HG02678 (cell line): ENCODE results near the gene LAMB1.
"Not testable (repeated sequence)": the region's sequence is repeated elsewhere in the genome, so short reads cannot be mapped to it uniquely, and the experiment has no call there.

Experiments
- ATAC-seq: cut with Tn5 transposase; IDR thresholded peaks from one replicate; pipeline ENCODE4 v1.9.1; 2021; ENCODE audit warnings: mild to moderate bottlenecking, moderate library complexity; ENCODE audit not compliant: unreplicated experiment

Gene LAMB1

DNA sequence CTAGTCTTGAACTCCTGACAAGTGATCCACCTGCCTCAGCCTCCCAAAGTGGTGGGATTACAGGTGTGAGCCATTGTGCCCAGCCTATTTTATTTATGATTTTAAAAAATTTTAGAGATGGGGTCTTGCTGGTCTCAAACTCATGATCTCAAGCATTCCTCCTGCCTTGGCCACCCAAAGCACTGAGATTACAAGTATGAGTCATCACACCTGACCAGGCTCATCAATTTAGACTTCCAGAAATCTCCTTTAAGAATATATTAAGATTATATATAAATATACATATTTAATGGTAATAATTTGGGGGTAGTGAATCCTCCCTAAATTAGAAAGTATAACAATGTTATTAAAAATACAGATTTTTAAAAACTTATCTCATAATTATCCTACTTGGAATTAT is 29.1 kb downstream of the LAMB1 start:
- ATAC-seq: no peak

DNA sequence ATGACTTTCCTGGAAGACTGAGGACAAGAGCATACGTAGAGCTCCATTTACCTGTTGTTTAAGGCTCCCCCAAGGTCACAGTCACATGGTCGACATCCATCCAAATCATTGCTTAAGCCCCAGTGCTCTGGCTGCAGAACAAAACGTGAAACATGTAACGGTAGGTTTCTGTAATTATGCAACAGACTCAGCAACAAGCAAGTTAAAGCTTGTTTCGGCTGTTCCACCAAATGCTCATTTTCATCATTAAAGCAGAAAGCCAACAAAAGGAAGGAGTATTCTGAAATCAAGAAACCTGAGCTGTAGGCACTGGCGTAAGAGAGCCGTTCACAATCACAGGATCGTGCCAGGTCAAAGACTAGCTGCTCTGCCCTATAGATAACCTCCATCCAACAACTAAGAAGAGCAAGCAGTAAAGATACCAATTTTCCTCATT is 30.0 kb downstream of the LAMB1 start:
- no peak for ATAC-seq

DNA sequence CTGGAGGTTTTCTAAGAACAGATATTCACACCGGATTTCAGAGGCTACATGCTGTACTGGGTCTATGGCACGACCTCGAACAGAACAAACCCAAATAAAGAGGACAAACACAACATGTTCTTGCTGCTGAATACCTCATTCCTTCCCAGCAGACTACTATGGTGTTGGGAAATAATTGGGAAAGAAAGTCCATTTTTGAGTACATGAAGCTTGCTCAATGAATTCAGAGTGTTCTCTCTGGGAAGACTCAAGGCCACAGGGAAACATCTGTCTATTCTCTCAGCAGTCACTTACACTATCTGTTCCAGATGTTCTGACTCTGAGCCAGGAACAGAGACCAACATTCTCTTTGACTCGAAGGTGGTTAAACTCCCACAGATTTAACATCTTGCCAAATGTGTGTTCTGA is 30.9 kb downstream of the LAMB1 start:
- no peak for ATAC-seq

DNA sequence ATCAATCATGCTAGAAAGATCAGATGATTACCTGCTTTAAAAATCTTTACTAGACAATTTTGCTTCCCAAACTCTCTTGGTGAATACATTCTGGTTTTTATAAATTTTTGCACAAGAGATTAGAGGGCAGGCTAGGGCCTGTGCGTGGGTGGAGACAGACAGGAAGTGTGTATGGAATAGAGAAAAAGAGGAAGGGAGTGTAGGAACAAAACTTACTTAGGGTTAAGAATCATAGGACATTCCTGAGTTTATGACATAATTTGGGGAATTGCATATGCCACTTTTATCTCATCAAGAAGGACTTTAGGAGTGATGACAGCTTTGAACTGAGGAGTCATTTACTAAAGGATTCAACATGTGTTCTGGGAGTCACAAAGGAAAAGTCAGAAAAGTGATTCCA is 31.3 kb downstream of the LAMB1 start:
- no peak for ATAC-seq

DNA sequence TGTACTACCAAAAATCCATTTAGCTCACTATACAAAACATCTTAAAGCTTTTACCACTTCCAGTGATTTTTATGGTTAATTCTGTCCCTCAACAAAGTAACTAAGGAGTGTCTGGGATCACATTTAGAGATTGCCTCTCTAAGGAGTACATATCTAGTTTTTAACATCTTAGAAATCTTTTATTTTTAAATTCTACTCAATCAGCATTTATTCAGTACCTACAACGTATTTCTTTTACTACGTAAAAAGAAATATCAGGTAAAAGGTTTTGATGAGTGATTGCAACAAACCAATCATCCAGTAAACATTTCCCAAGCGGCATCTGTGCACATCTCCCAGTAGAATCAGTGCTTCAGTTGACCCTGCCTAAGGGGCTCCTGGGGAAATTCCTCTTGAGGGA is 31.9 kb downstream of the LAMB1 start:
- no peak for ATAC-seq

DNA sequence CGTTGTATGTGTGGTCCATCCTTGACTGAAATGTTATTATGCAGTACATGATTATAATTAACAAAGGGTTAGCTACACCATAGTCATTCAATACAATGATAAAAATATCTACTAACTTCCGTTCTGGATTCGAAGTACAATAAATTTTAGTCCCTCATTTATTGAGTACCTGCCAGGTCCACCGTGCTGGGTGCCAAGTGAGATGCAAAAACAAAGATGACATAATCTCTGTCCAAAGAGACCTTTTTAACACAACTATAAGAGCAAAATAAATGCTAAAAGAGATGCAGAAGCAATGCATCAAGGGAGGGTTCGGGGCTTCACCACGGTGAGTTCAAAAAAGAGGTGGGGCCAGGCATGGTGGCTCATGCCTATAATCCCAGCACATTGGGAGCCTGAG is 33.1 kb downstream of the LAMB1 start:
- no peak for ATAC-seq

DNA sequence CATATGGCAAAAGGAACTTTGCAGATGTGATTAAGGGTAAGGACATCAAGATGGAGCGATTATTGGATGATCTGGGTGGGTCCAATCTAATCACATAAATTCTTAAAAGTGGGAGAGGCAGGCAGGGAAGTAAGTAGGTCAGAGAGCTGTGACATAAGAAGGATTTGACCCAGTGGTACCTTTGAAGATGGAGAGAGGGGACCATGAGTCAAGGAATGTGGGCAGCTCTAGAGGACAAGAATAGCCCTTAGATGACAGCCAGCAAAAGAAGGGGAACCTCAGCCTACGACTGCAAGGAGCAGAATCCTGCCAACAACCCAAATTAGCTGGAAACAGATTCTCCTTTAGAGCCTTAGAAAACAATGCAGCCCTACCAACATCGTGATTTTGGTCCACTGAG is 34.5 kb downstream of the LAMB1 start:
- ATAC-seq: no peak

DNA sequence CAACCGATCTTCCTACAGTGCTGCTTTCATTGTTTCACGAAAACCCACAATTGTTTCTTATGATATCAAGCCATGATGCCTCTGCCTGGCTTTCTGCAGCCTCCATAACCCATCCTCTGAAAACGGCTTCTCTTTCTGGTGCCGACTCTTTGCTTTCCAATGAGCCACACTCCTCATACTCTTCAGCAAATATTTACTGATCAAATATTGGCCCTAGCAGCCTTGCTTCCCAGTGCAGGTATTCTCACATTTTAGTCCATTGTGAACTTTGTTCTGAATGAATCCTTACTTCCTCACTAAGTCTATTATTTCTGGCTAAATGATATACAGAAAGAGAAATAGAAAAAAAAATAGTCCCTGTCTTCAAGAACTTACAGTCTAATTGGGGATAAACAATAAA is 35.5 kb downstream of the LAMB1 start:
- ATAC-seq: no peak

DNA sequence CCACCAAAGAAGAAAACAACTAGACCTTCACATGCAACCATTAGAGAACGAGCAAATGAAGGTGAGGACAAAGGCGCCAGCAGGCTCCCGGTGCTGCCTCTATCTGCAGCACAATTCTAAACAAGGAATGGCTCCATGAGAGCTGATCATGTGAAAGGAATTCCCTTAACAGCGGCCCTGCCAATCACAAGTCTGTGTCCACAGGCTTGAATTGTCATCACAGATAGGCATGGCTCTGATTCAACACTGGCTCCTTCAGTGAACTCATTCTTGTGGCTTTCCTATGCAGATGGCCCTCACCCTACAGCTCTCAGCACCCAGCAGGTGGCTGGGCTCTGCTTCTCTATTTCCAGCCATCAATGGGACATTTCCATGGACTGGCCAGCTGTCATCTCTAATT is 36.2 kb downstream of the LAMB1 start:
- no peak for ATAC-seq

DNA sequence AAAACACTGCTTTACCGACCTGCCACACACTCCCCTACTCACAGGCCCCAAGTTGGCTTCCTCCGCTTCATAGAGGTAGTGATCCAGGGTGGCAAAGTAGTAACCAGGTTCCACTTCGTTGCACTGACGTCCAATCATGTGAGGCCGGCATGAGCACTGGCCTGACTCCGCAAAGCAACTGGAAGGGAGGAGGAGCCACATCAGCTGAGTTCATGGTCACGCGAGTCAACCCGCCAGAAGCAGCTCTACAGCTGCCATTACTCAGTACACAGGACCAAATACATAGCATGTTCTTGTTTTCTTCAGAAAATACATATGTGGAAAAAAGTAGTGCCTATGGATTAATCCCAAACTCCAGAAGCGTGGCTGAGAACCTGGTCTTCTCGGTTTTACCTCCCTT is 38.5 kb downstream of the LAMB1 start:
- no peak for ATAC-seq

DNA sequence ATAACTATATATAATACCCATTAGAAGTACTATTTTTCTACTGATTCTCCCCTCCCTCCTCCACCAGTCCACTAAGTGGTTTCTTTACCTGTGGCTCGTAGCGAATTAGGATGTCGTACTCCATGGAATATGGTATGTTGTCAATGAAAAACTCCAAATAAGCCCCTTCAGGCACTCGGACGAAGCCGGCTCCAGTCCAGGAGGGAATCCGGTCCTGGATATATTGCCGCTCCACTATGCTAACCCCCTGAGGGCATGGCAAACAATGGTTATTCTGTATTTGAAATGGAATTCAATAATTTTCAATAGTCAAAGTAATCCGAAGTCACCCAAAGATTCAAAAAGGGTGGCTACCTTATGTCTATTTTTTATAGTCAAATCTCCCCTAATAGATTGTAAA is 40.1 kb downstream of the LAMB1 start:
- no peak for ATAC-seq

DNA sequence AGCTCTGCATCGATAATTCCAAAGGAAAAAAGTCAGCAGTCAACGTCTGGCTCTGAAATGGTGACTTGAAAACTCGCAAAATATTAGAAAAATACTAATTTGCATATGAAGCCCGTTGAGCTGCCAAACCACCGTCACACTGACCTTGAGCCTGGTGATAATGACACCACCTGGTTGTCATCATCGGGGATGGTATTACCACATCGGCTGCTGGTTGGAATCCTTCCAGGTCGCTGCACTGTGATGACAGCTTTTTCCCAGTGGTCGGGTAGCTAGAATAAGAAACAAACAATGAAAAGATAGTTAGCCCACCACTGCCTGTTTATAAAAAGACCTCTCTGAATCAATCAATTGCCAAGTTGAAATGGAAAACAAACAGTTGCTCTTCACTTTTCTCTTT is 41.6 kb downstream of the LAMB1 start:
- no peak for ATAC-seq

DNA sequence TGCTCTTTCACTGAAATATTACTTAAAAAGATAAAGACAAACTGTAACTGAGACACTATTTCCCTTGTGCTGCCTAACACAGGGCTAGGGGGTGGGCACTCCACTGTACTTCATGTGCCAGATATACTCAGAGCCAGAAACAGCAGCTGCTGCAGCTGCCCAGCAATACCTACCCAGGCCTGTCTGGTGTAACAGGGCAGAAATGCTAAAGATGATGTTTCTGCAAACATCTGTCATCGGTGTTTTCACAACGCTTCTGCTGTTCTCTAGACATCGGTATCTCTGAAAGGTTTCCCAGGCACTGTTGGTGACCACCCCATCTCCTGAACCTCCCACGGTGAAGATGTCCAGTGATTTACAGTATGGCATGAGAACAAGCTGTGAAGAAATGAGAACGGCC is 42.7 kb downstream of the LAMB1 start:
- ATAC-seq: no peak

DNA sequence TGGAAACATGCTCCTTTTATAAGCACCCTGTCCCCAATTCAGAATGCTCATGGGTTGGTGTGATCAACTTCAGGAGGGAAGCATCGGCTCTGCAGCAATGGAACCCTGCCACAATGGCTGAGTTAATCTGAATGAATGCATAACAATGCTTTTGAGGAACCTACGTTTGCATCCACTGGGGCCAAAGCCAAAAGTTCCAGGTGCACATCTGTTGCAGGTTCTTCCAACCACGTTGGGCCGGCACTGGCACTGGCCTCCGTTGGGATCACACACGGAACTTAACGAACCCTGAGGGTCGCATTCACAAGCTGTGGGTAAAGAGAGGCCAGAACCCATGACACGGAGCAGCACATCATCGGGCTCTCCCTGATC is 43.4 kb downstream of the LAMB1 start:
- no peak for ATAC-seq

DNA sequence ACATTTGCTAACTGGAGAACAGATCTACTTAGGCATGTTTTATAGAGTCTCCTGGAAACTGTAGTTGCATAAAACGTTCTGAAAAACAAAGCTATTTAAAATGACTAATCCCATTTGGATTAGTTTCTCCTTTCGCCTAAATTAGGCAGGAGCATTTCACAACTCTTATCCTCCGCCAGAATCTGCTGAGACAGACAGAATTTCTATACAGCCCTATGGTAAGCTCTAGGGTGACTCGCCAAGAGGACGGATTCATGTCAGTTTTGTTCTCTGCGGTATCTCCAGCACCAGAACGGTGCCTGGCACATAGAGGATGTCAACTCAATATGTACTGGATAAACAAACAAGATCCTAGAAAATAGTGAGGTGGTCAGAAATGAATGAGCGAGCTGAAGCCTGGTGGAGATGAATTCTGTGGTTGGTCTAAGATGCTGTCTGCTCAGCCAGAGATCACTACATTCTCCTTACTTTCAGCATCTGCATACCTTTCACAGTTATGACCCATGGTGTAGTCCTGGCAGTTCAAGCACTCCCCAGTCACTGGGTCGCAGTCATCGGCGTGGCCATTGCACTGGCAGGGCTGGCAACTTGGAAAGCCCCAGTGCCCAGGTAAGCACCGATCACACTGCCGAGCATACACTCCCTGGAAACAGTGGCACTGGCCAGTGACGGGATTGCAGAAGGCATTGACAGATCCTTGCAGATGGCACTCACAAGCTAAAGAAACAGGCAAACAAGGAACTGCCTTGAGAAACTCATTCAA is 44.0 kb downstream of the LAMB1 start:
- no peak for ATAC-seq

DNA sequence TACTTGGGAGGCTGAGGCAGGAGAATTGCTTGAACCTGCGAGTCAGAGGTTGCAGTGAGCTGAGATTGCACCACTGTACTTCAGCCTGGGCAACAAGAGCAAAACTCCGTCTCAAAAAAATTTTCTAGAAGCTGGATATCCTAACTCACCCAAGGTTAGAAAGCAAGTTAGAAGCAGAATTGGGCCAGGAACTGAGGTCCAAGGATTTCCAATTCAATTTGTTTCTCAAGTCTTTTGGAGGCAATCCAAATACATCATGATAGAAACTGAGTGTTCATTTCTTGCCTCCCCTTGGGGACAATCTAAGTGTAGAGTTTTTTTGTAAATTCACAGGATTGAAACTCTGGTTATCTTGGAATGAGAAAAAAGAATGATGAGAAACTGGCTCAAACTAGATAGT is 45.5 kb downstream of the LAMB1 start:
- ATAC-seq: no peak

DNA sequence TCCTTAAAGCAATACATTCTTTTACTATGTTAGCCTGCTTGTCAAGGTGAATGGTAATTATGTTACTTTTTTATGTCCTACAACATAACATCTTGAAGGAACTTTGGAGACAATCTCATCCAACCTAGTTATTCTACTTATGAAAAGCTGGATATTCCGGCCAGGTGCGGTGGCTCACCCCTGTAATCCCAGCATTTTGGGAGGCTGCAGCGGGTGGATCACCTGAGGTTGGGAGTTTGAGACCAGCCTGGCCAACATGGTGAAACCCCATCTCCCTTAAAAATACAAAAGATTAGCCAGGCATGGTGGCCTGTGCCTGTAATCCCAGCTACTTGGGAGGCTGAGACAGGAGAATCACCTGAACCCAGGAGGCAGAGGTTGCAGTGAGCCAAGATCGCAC is 46.0 kb downstream of the LAMB1 start:
- ATAC-seq: not testable (repeated sequence)

DNA sequence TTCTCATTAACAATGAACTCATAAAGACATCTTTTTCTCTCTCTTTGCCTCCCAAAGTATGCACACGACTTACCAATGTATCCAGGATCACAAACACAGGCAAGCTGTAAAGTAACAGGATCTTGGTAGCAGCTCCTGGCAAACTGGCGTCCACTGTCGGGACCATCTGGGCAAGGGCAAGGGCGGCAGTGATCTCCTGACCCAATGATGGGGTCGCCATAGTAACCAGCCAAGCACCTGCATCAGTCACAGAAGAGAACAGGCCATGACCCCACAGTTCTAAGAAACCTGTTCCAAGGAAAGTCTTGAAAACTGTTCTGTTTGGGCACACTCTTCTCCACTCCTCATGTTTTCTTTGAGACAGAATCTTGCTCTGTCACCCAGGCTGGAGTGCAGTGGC is 47.6 kb downstream of the LAMB1 start:
- ATAC-seq: no peak

DNA sequence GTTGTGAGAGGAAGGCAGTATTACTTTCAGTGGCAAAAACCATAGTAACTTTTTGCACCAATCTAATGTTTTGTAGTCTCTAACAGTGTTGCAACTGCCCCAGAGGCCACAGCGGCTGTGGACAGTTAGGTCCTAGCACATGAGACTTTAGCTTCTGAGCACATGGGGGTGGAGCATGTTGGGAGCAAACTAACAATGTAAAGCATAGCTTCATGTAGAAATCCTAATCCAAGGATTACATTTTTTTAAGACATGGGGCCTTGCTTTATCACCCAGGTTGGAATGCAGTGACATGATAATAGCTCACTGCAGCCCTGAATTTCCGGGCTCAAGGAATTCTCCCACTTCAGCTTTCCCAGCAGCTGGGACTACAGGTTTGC is 49.0 kb downstream of the LAMB1 start:
- ATAC-seq: no peak

DNA sequence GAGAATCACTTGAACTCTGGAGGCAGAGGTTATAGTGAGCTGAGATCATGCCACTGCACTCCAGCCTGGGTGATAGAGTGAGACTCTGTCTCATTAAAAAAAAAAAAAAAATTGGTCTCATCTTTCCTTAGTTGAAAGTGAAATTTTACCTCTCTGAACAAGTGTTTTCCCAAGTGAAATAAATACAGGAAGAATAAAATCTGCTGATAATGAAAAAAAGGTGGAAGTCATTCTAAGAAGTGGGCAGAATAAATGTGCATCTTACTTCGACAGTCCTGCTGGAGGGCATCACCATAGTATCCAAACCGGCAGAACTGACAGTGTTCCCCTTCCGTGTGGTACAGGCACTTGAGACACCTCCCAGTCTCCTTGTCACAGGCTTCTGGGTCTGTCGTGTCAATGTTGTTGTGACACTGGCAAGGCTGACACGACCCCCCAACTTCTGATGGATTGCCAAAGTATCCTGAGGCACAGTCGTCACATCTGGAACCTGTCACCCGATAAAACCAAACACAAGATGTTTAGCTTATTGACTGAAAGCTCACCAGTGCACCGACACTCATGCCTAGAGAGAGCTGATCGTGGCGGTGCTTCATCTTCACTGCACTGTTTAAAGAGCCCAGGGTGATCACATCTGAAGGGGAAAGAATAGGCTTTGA is 49.6 kb downstream of the LAMB1 start:
- ATAC-seq: no peak

DNA sequence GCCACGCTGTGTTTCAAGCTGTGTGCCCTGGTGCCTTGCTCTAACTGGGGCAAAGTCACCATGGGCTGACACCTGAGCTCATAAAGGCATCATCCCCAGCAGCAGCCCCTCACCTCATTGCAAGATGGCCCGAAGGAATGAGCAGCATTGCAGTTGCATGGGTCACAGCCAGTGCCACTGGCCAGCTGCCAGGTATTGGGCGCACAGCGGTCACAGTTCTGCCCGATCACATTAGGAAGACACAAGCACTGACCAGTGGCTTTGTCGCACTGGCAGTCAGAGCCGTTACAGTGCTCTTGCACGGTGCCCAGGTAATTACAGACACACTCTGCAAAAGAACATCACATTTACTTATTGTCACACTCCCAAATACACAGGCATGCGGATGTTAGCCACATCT is 51.1 kb downstream of the LAMB1 start:
- ATAC-seq: no peak

DNA sequence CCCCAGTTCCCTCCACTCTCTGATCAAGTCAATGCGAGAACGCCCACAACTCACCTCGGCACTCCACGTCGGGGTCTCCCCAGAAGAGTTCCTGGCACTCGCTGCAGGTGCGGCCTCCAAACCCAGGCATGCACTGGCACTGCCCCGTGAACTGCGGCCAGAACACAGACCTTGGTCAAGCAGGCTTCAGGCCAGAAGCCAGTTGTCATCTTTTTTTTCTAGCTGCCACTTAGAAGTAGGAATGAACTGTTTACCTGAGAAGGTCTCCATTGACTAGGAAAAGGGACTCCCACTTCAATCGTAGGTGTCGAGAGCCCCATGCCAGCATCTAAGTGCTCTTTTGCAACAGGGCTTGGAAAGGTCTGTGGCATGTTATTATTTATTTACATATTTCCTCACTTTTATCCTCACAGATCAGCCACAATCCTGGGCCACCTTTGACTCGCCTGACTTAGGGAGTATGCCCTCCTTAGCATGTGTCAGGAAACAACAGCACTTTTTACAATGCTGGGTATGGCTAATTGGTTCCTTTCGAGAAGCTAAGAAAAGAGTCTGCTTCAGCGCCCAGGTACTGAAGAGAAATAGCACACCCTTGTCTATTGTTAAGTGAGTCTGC is 51.7 kb downstream of the LAMB1 start:
- ATAC-seq: no peak
